K562 (cell line): ENCODE measurements around the gene CELF4. TPM values are rescaled to one million over a fixed set of nuclear protein-coding genes. Genes with fewer than 3 reads are reported as not detected.

Source experiments
- CLOCK ChIP-seq: fragments of 250-450 bp; sonication (Bioruptor Pico); IDR thresholded peaks from 2 replicates; pipeline ENCODE4 v1.4.0; 2020; ENCODE audit warnings: mild to moderate bottlenecking, moderate library complexity, borderline replicate concordance
- FUS ChIP-seq: fragments of 200-400 bp; formaldehyde crosslinking; optimal IDR thresholded peaks from 2 replicates; pipeline ENCODE3; 2017; ENCODE audit warnings: low read depth, low read length
- KHSRP ChIP-seq: fragments of 450-650 bp; IDR thresholded peaks from 2 replicates; pipeline ENCODE4 v1.6.1; 2017
- REST ChIP-seq, 2 experiments: fragments of 450-650 bp; formaldehyde crosslinking in 1 of 2; IDR thresholded peaks; 2 replicates each; pipeline versions ENCODE4 v1.4.0 to v1.6.1; 2014 to 2020; ENCODE audit warnings: mild to moderate bottlenecking in 2 of 2, borderline replicate concordance in 1 of 2, low read depth in 1 of 2
- TFAP4 ChIP-seq: sonication (generic); formaldehyde crosslinking; IDR thresholded peaks from 2 replicates; pipeline ENCODE4 v1.8.0; 2022; ENCODE audit warnings: missing genetic modification reagents, mild to moderate bottlenecking, moderate library complexity, borderline replicate concordance
- ZNF146 ChIP-seq: IDR thresholded peaks from one replicate; pipeline ENCODE4 v1.6.1; 2018; ENCODE audit warnings: missing compliant biosample characterization; ENCODE audit not compliant: unreplicated experiment
- ZNF639 ChIP-seq, 2 experiments: fragments of 200-800 bp in 1 of 2; sonication (Bioruptor generic) in 1 of 2; sonication (generic) in 1 of 2; formaldehyde crosslinking in 1 of 2; IDR thresholded peaks in 1 of 2; conservative IDR thresholded peaks in 1 of 2; 2 replicates each; pipeline versions ENCODE4 v1.5.0 to v1.6.1; 2016 to 2020; ENCODE audit warnings: missing compliant biosample characterization in 1 of 2, missing genetic modification characterization in 1 of 2, missing genetic modification reagents in 1 of 2
- ZNF785 ChIP-seq: fragments of 250-450 bp; sonication (Bioruptor Pico); IDR thresholded peaks from 2 replicates; pipeline ENCODE4 v1.4.0; 2020; ENCODE audit warnings: mild to moderate bottlenecking
- polyA plus RNA-seq, 8 experiments: library from polyadenylated mRNA; depleted of rRNA in 4 of 8; stranded (reverse) in 5 of 8; unstranded in 3 of 8; fragments of >200 nt; fragmentation: Nextera tagmentation in 2 of 8; fragmentation: Illumina TruSeq in 1 of 8; extraction: Ambion mirVana in 2 of 8; extraction: Trizol in 1 of 8; gene quantifications; 2 replicates each; pipeline versions ENCODE4 v1.2.1 to v1.2.3, GENCODE V29; 2011 to 2014; ENCODE audit warnings: inconsistent platforms in 1 of 8, missing spikeins in 1 of 8
- total RNA-seq, 7 experiments: library from RNA; depleted of rRNA in 6 of 7; stranded (reverse); fragments of >200 nt in 6 of 7; fragmentation: Illumina TruSeq in 2 of 7; extraction: Trizol in 2 of 7; gene quantifications; 2 replicates each; pipeline versions ENCODE4 v1.2.1 to v1.2.3, GENCODE V29; 2011 to 2021; ENCODE audit warnings: low replicate concordance in 1 of 7

The CELF4 gene
- total and polyA plus RNA-seq, 9 of the 15 experiments (the other 6 are each of a cell fraction or from before 2014, with no cell fraction given) = 0.04 to 0.24 (median 0.07) TPM; not detected in 3

GRCh38 chr18:37537868-37538525 is 27.6 kb downstream of the CELF4 start (continued):
- TF ChIP-seq ZNF639 (CRISPR knock-in tag; conservative IDR thresholded peaks at IDR 0.05 in 1 of 2, IDR thresholded peaks at IDR 0.05 in 1 of 2) (no peak), KHSRP (no peak), REST (IDR thresholded peaks at IDR 0.05; ENCODE audit: borderline replicate concordance) (peak; percentile 56), REST (CRISPR knock-in tag; IDR thresholded peaks at IDR 0.05; ENCODE audit: low read depth) (no peak), FUS (no peak), ZNF146 (CRISPR knock-in tag) (no peak), TFAP4 (CRISPR knock-in tag) (0 out of 2 replicates have a peak, but pooled peaks have one; percentile 20), ZNF785 (no peak), CLOCK (CRISPR knock-in tag) (no peak)
